ENCODE results near the gene DNAL4. TPM values are rescaled to one million over a fixed set of nuclear protein-coding genes. Genes with fewer than 3 reads are reported as not detected.

The DNAL4 gene
- total RNA-seq, 1 donor from 2014 or later = 19.4 TPM

GRCh38 chr22:38835888-38836301, 42.0 kb upstream of the DNAL4 start:
- Mint-ChIP-seq H3K4me1 (ENCODE audit: low read depth, unreplicated experiment) (peaks cover 13% of the 10 kb centered on the region), H3K27me3 (ENCODE audit: unreplicated experiment) (peaks cover 10% of the 10 kb centered on the region), H3K9me3 (ENCODE audit: unreplicated experiment) (peaks cover 4% of the 10 kb centered on the region), H3K36me3 (ENCODE audit: unreplicated experiment) (no peaks in the 10 kb centered on the region), H3K4me3 (ENCODE audit: unreplicated experiment) (no peak overlapping the region), H3K27ac (ENCODE audit: unreplicated experiment) (no peak overlapping the region)
- no peak for TF ChIP-seq CTCF (IDR thresholded peaks at IDR 0.05; ENCODE audit: partially characterized antibody, unreplicated experiment)
- DNase-seq = no peak

- no peak for TF ChIP-seq CTCF (IDR thresholded peaks at IDR 0.05; ENCODE audit: partially characterized antibody, unreplicated experiment)
- H3K4me1 Mint-ChIP-seq (ENCODE audit: low read depth, unreplicated experiment) = peaks cover 10% of the 10 kb centered on the region
- H3K27me3 Mint-ChIP-seq (ENCODE audit: unreplicated experiment) = peaks cover 4% of the 10 kb centered on the region
- H3K9me3 Mint-ChIP-seq (ENCODE audit: unreplicated experiment) = peaks cover 2% of the 10 kb centered on the region
- H3K36me3 Mint-ChIP-seq (ENCODE audit: unreplicated experiment) = no peaks in the 10 kb centered on the region
- no peak overlapping the region for H3K27ac Mint-ChIP-seq (ENCODE audit: unreplicated experiment)
- DNase-seq = no peak
- H3K4me3 Mint-ChIP-seq (ENCODE audit: unreplicated experiment) = no peak overlapping the region
Observed at GRCh38 chr22:38834991-38835390, 41.0 kb upstream of the DNAL4 start.

- no peak for TF ChIP-seq CTCF (IDR thresholded peaks at IDR 0.05; ENCODE audit: partially characterized antibody, unreplicated experiment)
- Mint-ChIP-seq H3K36me3 (ENCODE audit: unreplicated experiment) (no peaks in the 10 kb centered on the region), H3K4me3 (ENCODE audit: unreplicated experiment) (no peak overlapping the region), H3K9me3 (ENCODE audit: unreplicated experiment) (peaks cover 2% of the 10 kb centered on the region), H3K27ac (ENCODE audit: unreplicated experiment) (no peak overlapping the region), H3K4me1 (ENCODE audit: low read depth, unreplicated experiment) (peaks cover 5% of the 10 kb centered on the region), H3K27me3 (ENCODE audit: unreplicated experiment) (peaks cover 3% of the 10 kb centered on the region)
- peak; percentile 7 for DNase-seq
Observed at GRCh38 chr22:38834215-38834953, 40.4 kb upstream of the DNAL4 start.

- peaks cover 5% of the 10 kb centered on the region for H3K4me1 Mint-ChIP-seq (ENCODE audit: low read depth, unreplicated experiment)
- peaks cover 3% of the 10 kb centered on the region for H3K27me3 Mint-ChIP-seq (ENCODE audit: unreplicated experiment)
- peak; percentile 3 for DNase-seq
- TF ChIP-seq CTCF (IDR thresholded peaks at IDR 0.05; ENCODE audit: partially characterized antibody, unreplicated experiment) = no peak
- H3K36me3 Mint-ChIP-seq (ENCODE audit: unreplicated experiment) = no peaks in the 10 kb centered on the region
- peaks cover 2% of the 10 kb centered on the region for H3K9me3 Mint-ChIP-seq (ENCODE audit: unreplicated experiment)
- H3K4me3 Mint-ChIP-seq (ENCODE audit: unreplicated experiment) = no peak overlapping the region
- H3K27ac Mint-ChIP-seq (ENCODE audit: unreplicated experiment) = no peak overlapping the region
Observed at GRCh38 chr22:38833061-38833460, 39.1 kb upstream of the DNAL4 start.

All from glutamatergic neuron (in vitro differentiated cells).